Measurements from ENCODE around the gene NPAS1. TPM values are rescaled to one million over a fixed set of nuclear protein-coding genes. Genes with fewer than 3 reads are reported as not detected.
"Not testable (repeated sequence)": the region's sequence is repeated elsewhere in the genome, so short reads cannot be mapped to it uniquely, and the experiment has no call there.

Gene NPAS1
- polyA plus RNA-seq, 6 donors from 2014 or later, result 0.19 to 0.61 (median 0.40) TPM; not detected in 2

DNA sequence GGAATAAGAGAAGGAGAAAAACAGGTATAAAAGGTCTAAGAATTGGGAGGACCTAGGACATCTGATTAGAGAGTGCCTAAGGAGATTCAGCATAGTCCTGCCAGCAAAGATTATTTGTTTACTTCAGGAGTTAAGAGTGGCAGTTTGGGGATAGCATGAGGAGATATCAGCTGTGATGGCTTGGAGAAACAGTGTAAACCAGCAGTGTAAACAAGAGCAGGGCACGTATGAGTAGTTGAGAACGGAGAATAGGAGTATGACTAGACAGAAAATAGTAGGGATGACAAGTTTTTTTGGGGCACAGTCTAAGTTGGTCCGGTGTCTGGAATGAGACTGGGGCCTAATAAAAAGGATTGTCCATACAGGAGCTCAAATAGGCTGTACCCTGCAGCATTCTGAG, 30.9 kb downstream of the NPAS1 start:
- not testable (repeated sequence) for H3K36me3 Mint-ChIP-seq; H3K27ac Mint-ChIP-seq; DNase-seq; ATAC-seq (ENCODE audit: low read depth in 2 of 2); H3K9me3 Mint-ChIP-seq
- Mint-ChIP-seq H3K4me1 (peaks cover 22 to 29% (median 22%) of the 10 kb centered on the region in 3 donors), H3K4me3 (peak overlapping the region in 3 of 8 donors; percentile 2 to 92 (median 59)), H3K27me3 (peaks cover 0 to 13% (median 7%) of the 10 kb centered on the region in 3 donors)

GRCh38 chr19:47056411-47056810, 36.8 kb downstream of the NPAS1 start:
- DNase-seq (no peak), ATAC-seq (ENCODE audit: low read depth in 2 of 2) (no peak)
- Mint-ChIP-seq H3K27ac (peak overlapping the region in 1 of 6 donors; percentile 28), H3K36me3 (no peaks in the 10 kb centered on the region), H3K4me3 (no peak overlapping the region), H3K9me3 (no peaks in the 10 kb centered on the region), H3K4me1 (no peaks in the 10 kb centered on the region), H3K27me3 (peaks cover 0 to 13% (median 7%) of the 10 kb centered on the region in 3 donors)

DNA sequence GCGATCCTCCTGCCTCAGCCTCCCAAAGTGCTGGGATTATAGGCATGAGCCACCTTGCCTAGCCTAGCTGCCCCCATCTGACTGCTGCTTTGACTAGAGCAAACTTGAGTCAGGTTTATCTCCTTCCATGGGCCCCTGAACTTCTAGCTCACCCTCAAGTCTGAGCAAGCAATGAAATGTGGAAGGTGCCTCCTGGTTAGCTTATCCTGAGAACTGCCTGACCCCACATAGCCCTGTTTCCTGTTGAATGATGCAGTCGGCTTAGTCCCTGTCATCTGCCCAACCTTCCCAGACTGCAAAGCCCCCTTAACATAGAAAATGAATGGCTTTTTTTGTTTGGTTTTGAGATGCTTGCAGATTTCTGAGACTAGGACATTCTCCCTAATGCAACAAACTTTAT, 37.7 kb downstream of the NPAS1 start:
- DNase-seq (no peak), ATAC-seq (ENCODE audit: low read depth in 2 of 2) (no peak)
- Mint-ChIP-seq H3K4me3 (no peak overlapping the region), H3K4me1 (no peaks in the 10 kb centered on the region), H3K27me3 (peaks cover 0 to 13% (median 7%) of the 10 kb centered on the region in 3 donors), H3K36me3 (no peaks in the 10 kb centered on the region), H3K9me3 (no peaks in the 10 kb centered on the region), H3K27ac (no peak overlapping the region)

DNA sequence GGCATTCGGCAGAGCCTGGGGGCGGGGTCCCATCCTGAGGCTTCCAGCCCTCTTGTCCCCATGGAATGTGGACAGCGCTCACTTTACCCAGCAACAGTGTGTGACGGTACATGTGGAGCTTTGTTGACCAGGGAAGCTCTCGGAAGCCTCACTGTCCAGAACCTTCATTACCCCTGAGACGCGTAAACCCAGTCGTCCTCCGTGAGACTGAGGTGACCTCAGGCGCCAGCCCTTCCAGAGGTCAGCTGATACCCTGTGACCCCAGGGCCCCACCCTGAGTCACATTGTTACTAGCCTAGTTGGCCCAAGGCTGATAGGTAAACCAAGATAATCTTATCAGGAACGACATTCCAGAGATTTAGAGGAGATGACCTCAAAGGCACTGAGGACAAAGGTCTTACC, 39.0 kb downstream of the NPAS1 start:
- Mint-ChIP-seq H3K36me3 (no peaks in the 10 kb centered on the region), H3K27ac (no peak overlapping the region), H3K27me3 (peaks cover 0 to 13% (median 4%) of the 10 kb centered on the region in 3 donors), H3K4me1 (peaks cover 0 to 2% (median 0%) of the 10 kb centered on the region in 3 donors), H3K4me3 (no peak overlapping the region), H3K9me3 (no peaks in the 10 kb centered on the region)
- ATAC-seq (ENCODE audit: low read depth in 2 of 2), result no peak
- no peak for DNase-seq

DNA sequence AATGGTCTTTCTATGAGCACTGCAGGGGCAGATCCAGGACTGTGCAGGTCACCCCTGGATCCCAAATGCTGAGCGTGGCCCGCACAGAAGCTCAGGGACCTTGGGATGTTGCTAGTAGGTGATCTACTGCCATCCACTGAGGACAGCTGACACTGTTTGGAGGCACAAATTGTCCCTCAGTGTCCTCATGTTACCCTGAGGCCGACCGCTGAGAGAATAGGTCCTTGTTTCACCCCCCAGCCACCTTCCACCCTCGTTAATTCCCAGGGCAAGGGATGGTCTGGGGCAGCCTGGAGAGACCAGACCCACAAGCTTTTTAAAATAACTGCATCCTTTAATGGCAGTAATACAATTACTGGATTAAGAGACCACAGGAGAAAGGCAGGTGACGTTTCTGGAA, 44.2 kb downstream of the NPAS1 start:
- ATAC-seq (ENCODE audit: low read depth in 2 of 2), result no peak
- Mint-ChIP-seq H3K9me3 (no peaks in the 10 kb centered on the region), H3K4me3 (no peak overlapping the region), H3K36me3 (no peaks in the 10 kb centered on the region), H3K27me3 (no peaks in the 10 kb centered on the region), H3K4me1 (peaks cover 0 to 4% (median 0%) of the 10 kb centered on the region in 3 donors), H3K27ac (no peak overlapping the region)
- DNase-seq, result no peak

GRCh38 chr19:47065242-47065641, 45.6 kb downstream of the NPAS1 start:
- Mint-ChIP-seq H3K9me3 (no peaks in the 10 kb centered on the region), H3K27me3 (no peaks in the 10 kb centered on the region), H3K4me1 (peaks cover 0 to 4% (median 0%) of the 10 kb centered on the region in 3 donors), H3K36me3 (no peaks in the 10 kb centered on the region), H3K4me3 (no peak overlapping the region), H3K27ac (peak overlapping the region in 2 of 6 donors; percentile 11 to 72)
- ATAC-seq (ENCODE audit: low read depth in 2 of 2) (no peak), DNase-seq (no peak)

DNA sequence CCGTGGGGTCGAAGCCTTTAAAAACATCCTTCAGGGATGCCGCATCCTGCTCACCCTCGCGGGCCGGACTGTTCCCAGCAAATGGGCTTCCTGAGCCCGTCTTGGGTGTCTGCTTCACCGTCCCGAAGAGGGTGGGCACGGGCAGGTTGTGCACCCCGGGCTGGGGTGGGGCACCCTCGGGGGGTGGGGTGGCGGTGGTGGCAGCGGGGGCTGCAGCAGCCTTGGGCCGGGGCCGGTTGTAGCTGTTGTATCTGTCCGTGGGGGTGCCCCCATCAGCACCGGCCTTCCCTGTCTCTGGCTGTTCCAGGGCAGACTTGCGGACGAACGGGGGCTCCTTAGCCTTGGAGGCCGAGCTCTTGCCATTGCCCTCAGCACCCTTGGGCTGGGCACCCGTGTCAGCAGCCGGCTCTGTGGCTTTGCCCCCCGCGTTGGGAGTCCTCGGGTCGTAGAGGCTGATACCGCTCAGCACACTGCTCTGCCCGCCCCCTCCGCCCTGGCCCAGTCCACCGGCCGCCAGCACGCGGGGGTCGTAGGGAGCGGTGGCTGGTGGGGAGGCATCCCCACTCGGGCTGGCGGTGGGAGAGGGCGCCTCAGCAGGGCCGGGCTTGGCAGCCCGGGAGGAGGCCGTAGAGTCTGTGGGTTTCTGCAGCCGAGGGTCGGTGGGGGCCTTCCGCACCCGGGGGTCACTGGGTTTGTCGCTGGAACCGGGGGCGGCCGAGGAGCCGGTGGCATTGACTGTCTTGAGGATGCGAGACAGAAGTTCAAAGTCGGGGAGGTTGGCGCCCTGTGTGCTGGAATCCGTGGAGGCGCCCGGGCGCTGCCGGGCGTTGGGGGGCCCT, 47.0 kb downstream of the NPAS1 start:
- Mint-ChIP-seq H3K36me3 (peaks cover 0 to 9% of the 10 kb centered on the region in 2 donors), H3K27ac (no peak overlapping the region)

DNA sequence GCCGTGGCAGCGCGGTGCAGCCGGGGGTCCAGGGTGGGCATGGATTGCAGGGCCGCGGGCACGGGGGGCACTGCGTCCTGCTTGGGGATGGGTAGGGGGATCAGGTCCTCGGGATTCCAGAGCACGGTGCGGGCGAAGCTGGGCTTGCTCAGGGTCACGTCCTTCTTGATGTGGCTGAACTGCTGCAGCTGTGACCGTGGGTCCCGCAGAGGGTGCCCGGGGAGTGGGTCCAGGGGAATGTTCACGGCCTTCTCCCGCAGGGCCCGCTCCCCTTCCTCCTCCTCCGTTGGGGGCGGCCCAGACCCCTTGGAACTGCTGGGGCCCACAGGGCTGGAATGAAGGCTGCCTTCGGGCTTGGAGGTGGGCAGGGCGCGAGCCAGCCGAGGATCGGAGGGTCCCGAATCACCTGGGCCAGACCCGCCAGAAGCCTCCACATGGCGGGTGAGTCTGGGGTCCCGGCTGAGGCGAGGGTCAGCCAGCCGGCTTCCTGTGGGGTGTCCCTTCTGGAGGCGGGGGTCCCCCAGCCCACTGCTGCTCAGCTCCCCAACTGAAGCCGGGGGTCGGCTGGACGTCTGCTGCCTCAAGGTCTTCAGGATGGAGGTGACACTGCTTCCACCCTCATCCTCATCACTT, 47.7 kb downstream of the NPAS1 start:
- H3K27me3 Mint-ChIP-seq, result no peaks in the 10 kb centered on the region
- no peak overlapping the region for H3K27ac Mint-ChIP-seq
- peaks cover 0 to 11% of the 10 kb centered on the region in 2 donors for H3K36me3 Mint-ChIP-seq
- no peaks in the 10 kb centered on the region for H3K9me3 Mint-ChIP-seq
- no peak for DNase-seq
- no peak for ATAC-seq (ENCODE audit: low read depth in 2 of 2)
- peaks cover 3 to 6% (median 4%) of the 10 kb centered on the region in 3 donors for H3K4me1 Mint-ChIP-seq
- H3K4me3 Mint-ChIP-seq, result no peak overlapping the region

More for the DNA sequence above, 47.0 kb downstream of the NPAS1 start:
- no peak for DNase-seq
- no peak overlapping the region for H3K4me3 Mint-ChIP-seq
- H3K27me3 Mint-ChIP-seq, result no peaks in the 10 kb centered on the region
- peaks cover 3 to 6% (median 4%) of the 10 kb centered on the region in 3 donors for H3K4me1 Mint-ChIP-seq
- no peaks in the 10 kb centered on the region for H3K9me3 Mint-ChIP-seq
- ATAC-seq (ENCODE audit: low read depth in 2 of 2), result no peak

- Mint-ChIP-seq H3K27me3 (no peaks in the 10 kb centered on the region), H3K27ac (no peak overlapping the region), H3K9me3 (no peaks in the 10 kb centered on the region), H3K4me3 (no peak overlapping the region), H3K4me1 (peaks cover 3 to 6% (median 4%) of the 10 kb centered on the region in 3 donors), H3K36me3 (peaks cover 0 to 11% of the 10 kb centered on the region in 2 donors)
- ATAC-seq (ENCODE audit: low read depth in 2 of 2) (no peak), DNase-seq (no peak)
These were observed 48.6 kb downstream of the NPAS1 start for GRCh38 chr19:47068246-47068645.

- ATAC-seq (ENCODE audit: low read depth in 2 of 2), result no peak
- Mint-ChIP-seq H3K36me3 (peaks cover 0 to 11% of the 10 kb centered on the region in 2 donors), H3K27me3 (no peaks in the 10 kb centered on the region), H3K4me3 (no peak overlapping the region), H3K27ac (peak overlapping the region in 1 of 6 donors; percentile 24), H3K4me1 (peaks cover 2 to 6% (median 3%) of the 10 kb centered on the region in 3 donors), H3K9me3 (no peaks in the 10 kb centered on the region)
- DNase-seq, result no peak
These were observed 49.3 kb downstream of the NPAS1 start for GRCh38 chr19:47068876-47069406.

DNA sequence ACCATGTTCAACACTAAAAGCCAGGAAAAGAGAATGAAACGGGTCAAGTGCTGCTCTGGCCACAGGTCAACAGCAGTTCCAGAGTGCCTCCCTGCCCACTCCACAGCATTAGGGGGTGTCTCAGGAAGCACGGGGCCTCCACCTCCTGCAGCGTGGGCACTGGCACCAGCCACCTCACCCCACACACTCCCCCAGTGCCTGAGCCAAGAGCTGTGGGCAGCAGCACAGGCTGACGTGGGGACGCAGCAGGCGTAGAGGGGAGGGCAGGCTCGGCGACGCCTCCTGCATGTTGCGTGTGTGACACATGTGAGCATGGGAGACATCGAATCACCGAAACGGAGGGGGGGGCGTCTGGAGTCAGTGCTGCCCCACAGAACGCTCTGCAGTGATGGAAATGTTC, 50.2 kb downstream of the NPAS1 start:
- Mint-ChIP-seq H3K9me3 (no peaks in the 10 kb centered on the region), H3K27ac (no peak overlapping the region), H3K4me1 (peaks cover 3 to 10% (median 4%) of the 10 kb centered on the region in 3 donors), H3K27me3 (no peaks in the 10 kb centered on the region), H3K4me3 (no peak overlapping the region), H3K36me3 (peaks cover 0 to 11% of the 10 kb centered on the region in 2 donors)
- DNase-seq, result no peak
- no peak for ATAC-seq (ENCODE audit: low read depth in 2 of 2)

DNA sequence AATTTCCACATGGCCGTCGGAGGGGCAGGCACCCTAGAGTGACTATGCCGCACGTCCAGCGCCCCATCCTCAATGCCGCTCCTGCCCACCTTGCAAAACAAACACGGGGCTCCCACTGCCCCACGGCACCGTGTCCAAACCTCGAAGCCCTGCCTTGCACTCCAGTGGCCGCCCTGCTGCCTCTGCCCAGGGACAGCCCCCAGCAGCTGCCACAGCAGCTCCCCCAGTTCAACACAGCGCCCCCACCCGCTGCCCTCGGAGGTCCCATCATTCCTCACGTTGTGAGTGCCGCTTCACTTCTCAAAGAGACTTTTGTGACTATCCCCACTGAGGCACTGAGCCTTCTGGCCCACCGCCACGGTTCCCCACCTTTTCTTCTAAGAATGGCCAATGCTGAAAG, 51.1 kb downstream of the NPAS1 start:
- Mint-ChIP-seq H3K36me3 (peaks cover 0 to 11% of the 10 kb centered on the region in 2 donors), H3K27me3 (no peaks in the 10 kb centered on the region), H3K4me1 (peaks cover 9 to 18% (median 10%) of the 10 kb centered on the region in 3 donors), H3K27ac (peak overlapping the region in 1 of 6 donors; percentile 69), H3K4me3 (peak overlapping the region in 1 of 8 donors; percentile 80), H3K9me3 (no peaks in the 10 kb centered on the region)
- ATAC-seq (ENCODE audit: low read depth in 2 of 2), result no peak
- no peak for DNase-seq

GRCh38 chr19:47071731-47072130, 52.1 kb downstream of the NPAS1 start:
- Mint-ChIP-seq H3K4me1 (peaks cover 9 to 18% (median 10%) of the 10 kb centered on the region in 3 donors), H3K4me3 (no peak overlapping the region), H3K36me3 (peaks cover 0 to 11% of the 10 kb centered on the region in 2 donors), H3K27me3 (no peaks in the 10 kb centered on the region), H3K27ac (no peak overlapping the region), H3K9me3 (no peaks in the 10 kb centered on the region)
- no peak for ATAC-seq (ENCODE audit: low read depth in 2 of 2)
- DNase-seq, result no peak
